Fibroblast of pulmonary artery (primary cell): ENCODE data around the gene UBTF.

Source experiments
- DNase-seq: peaks from one replicate; pipeline ENCODE4 v3.0.0-alpha.2; 2010; ENCODE audit warnings: low read depth
- H3K4me3 ChIP-seq: replicated peaks from 2 replicates; pipeline ENCODE4 v1.5.1; 2011; ENCODE audit warnings: low read depth, mild to moderate bottlenecking, control low read depth, low read length, moderate library complexity
- TF ChIP-seq, protein P1 (sequence below): IDR thresholded peaks from 2 replicates; pipeline ENCODE4 v1.5.1; 2011; ENCODE audit warnings: mild to moderate bottlenecking, control low read depth, low read length, inconsistent platforms; ENCODE audit errors: missing control alignments

The UBTF gene

DNA sequence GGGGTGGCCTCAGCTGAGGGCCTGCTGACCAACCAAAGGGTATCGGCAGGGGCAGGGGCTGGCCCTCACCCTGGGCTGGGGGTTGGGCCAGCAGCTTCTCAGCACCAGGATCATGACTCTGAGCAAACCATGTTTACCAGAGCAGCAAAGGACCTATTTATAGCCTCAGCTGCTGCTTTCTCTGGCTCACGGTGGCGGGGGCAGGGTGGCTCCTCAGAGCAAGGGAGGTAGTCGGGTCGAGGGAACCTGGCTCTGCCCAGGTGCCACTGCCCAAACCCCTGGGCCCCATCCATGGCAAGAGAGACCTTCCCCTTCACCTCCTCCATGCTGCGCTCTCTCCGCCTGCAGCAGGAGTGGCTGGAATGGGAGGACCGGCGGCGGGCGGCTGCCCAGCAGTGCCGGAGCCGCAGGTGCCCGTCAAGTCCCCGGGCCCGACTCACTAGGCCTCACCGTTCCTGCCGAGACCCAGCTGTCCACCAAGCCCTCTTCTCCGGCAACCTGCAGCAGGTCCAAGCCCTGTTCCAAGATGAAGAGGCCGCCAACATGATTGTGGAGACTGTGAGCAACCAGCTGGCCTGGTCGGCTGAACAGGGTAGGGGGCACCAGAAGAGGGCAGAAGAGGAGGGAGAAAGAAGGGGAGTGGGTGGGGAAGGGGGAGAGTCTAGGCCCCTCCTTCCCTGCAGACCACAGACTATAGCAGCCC, 48.8 kb downstream of the UBTF start, which contains the start of gene ASB16:
ASB16 (plus strand) TSS at position 206 of the 703 bp plus-strand sequence; CDS start at position 292, 86 bp downstream.
- no peak for DNase-seq
- H3K4me3 ChIP-seq = no peak within 1 kb of the TSS
- TF ChIP-seq, protein P1, sequence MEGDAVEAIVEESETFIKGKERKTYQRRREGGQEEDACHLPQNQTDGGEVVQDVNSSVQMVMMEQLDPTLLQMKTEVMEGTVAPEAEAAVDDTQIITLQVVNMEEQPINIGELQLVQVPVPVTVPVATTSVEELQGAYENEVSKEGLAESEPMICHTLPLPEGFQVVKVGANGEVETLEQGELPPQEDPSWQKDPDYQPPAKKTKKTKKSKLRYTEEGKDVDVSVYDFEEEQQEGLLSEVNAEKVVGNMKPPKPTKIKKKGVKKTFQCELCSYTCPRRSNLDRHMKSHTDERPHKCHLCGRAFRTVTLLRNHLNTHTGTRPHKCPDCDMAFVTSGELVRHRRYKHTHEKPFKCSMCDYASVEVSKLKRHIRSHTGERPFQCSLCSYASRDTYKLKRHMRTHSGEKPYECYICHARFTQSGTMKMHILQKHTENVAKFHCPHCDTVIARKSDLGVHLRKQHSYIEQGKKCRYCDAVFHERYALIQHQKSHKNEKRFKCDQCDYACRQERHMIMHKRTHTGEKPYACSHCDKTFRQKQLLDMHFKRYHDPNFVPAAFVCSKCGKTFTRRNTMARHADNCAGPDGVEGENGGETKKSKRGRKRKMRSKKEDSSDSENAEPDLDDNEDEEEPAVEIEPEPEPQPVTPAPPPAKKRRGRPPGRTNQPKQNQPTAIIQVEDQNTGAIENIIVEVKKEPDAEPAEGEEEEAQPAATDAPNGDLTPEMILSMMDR = no peak

DNA sequence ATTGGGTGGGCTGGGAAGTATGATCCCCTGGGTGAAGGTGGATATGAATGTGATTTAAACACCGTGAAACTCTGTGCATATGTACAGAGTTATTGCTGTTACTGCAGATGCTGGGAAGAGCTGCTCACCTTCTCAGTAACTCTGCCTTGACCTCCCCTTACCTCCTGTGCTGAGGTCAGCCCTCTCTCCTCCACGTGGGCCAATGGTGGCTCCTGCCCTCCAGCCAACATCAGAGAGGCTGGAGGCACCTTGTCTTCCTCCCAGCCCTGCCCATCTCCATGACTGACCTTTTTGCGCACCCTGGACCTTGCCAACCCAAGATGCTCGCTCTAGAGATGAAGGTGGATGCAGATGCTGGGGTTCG, 49.4 kb downstream of the UBTF start:
- H3K4me3 ChIP-seq = no peak overlapping the region
- TF ChIP-seq, protein P1 = no peak

DNA sequence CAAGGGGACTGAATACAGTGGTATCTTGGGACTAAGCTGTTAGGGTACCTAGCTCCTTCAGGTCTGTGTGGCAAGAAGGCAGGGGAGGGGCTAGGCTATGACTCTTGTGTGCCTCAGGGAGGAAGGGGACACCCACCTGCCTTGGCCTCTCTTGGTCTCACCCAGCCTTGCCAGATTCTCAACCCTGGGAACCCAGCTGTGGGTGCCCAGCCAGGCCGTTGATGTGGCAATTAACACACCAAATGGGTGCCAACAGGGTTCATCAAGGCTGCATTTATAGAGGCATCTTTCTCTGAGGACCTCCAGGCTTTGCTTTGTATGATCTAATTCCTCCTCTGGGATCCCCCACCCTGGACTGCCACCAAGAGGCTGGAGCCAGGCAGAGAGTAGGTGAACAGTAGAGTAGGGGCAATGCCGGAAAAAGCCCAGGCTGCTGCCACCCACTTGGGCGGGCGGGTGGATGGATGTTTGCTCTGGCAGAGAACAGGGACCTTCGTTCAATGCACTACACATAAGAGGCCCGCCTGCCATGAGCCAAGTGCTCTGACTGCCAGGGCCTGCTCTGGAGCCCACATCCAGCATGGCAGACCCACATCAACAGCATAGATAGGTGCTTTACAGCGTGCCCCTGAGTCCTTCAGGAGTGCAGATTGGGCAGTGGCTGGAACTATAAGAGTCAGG, 52.2 kb downstream of the UBTF start:
- DNase-seq = no peak
- TF ChIP-seq, protein P1 = no peak
- no peak overlapping the region for H3K4me3 ChIP-seq

More for the DNA sequence above, 49.4 kb downstream of the UBTF start:
- DNase-seq = no peak

DNA sequence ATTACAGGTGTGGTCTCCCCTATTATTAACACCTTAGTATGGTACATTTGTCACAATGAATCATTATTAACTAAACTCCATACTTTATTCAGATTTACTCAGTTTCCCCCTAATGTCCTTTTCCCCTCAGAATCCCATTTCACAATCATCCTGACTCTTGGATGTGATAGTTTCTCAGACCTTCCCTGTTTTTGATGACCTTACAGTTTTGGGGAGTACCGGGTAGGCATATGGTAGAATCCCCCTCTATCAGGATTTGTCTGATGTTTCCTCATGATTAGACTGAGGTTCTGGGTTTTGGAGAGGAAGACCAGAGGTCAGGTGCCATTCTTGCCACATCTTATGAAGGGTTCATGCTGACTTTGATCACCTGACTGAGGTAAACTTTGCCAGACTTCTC, 55.0 kb downstream of the UBTF start:
- no peak for DNase-seq
- no peak overlapping the region for H3K4me3 ChIP-seq
- TF ChIP-seq, protein P1 = no peak

DNA sequence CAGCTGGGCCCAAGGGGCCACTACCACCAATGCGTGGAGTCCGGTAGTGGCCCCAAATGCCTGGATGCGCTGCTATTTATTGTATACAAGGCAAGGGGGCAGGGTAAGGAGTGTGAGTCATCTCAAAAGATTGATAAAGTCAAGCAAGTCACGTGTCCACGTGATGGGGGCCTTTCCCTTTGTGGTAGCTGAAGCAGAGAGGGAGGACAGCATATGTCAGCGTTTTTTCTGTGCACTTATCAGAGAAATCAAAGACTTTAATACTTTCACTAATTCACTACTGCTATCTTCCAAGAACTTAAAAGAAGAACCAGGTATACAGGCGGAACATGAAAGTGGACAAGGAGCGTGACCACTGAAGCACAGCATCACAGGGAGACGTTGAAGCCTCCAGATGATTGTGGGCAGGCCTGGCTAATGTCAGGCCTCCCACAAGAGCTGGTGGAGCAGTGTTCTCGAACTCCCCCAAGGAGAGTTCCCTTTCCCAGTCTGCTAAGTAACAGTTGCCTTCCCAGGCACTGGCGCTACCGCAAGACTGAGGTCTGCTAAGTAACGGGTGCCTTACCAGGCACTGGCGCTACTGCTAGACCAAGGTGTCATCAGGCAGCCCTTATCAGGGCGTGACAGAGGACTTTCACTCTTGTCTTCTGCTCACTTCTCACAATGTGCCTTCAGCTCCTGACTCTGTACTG, 59.8 kb downstream of the UBTF start:
- TF ChIP-seq, protein P1 = no peak
- DNase-seq = peak; percentile 46
- H3K4me3 ChIP-seq = no peak overlapping the region

DNA sequence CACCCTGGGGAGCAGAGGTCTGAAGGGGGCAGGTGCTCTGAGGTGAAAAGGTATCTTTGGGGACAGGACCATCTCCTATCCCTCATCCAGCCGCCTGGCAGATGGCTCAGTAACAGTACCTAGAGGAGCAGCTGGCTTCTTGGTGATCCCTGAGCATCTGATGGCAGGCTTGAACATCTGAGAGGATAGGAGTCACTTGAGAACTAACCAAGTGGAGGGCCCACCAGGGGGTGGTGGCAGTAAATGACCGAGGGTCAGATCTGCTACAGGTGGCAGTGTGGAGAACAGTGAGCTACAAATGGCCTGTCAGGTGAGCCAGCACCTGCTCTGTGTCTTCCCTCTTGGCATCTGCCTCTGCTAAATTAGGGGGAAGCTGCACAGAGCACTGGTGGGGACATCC, 64.0 kb downstream of the UBTF start:
- DNase-seq = no peak
- H3K4me3 ChIP-seq = no peak overlapping the region
- TF ChIP-seq, protein P1 = no peak
